Astrocyte (in vitro differentiated cells and primary cell): ENCODE results near the gene LDHD. TPM values are rescaled to one million over a fixed set of nuclear protein-coding genes. Genes with fewer than 3 reads are reported as not detected.
"Not testable (repeated sequence)": the region's sequence is repeated elsewhere in the genome, so short reads cannot be mapped to it uniquely, and the experiment has no call there.

Experiments
- DNase-seq: peaks from one replicate; pipeline ENCODE4 v3.0.0-alpha.2; 2010; ENCODE audit warnings: low read depth
- FAIRE-seq: peaks from 2 replicates; lab custom pipeline; 2011; peaks lifted over from hg19 to GRCh38; lab: Jason Lieb, UNC
- H2AFZ ChIP-seq: 2 replicates; pipeline ENCODE4 v1.6.0; 2012; ENCODE audit warnings: low read depth, low read length, inconsistent platforms
- H3K27ac ChIP-seq: 2 replicates; pipeline ENCODE4 v1.5.1; 2011; ENCODE audit warnings: low read depth, low read length, inconsistent platforms
- H3K27me3 ChIP-seq: 2 replicates; pipeline ENCODE4 v1.6.0; 2011; ENCODE audit warnings: low read length, inconsistent platforms; ENCODE audit not compliant: insufficient read depth
- H3K36me3 ChIP-seq: 2 replicates; pipeline ENCODE4 v1.5.1; 2011; ENCODE audit warnings: low read length, inconsistent platforms; ENCODE audit not compliant: insufficient read depth
- H3K4me1 ChIP-seq: 2 replicates; pipeline ENCODE4 v1.5.1; 2011; ENCODE audit warnings: low read length, inconsistent platforms; ENCODE audit not compliant: insufficient read depth
- H3K4me2 ChIP-seq: 2 replicates; pipeline ENCODE4 v1.6.0; 2012; ENCODE audit warnings: low read length, inconsistent platforms
- H3K4me3 ChIP-seq: 2 replicates; pipeline ENCODE4 v1.5.1; 2011; ENCODE audit warnings: low read depth, mild to moderate bottlenecking, low read length, inconsistent platforms; ENCODE audit not compliant: insufficient read depth
- H3K79me2 ChIP-seq: 2 replicates; pipeline ENCODE4 v1.6.0; 2012; ENCODE audit warnings: mild to moderate bottlenecking, low read length, inconsistent platforms; ENCODE audit not compliant: insufficient read depth
- H3K9ac ChIP-seq: 2 replicates; pipeline ENCODE4 v1.6.0; 2012; ENCODE audit warnings: mild to moderate bottlenecking, low read length, inconsistent platforms
- H3K9me3 ChIP-seq: 2 replicates; pipeline ENCODE4 v1.5.1; 2012; ENCODE audit warnings: low read depth, mild to moderate bottlenecking, low read length, inconsistent platforms; ENCODE audit not compliant: insufficient read depth
- H4K20me1 ChIP-seq: 2 replicates; pipeline ENCODE4 v1.6.0; 2012; ENCODE audit warnings: low read length, inconsistent platforms; ENCODE audit not compliant: insufficient read depth
- H3K27ac Mint-ChIP-seq: one replicate; pipeline ENCODE4 v1.8.0; 2021; ENCODE audit warnings: mild to moderate bottlenecking, mixed read lengths; ENCODE audit not compliant: unreplicated experiment
- H3K27me3 Mint-ChIP-seq: one replicate; pipeline ENCODE4 v1.8.0; 2021; ENCODE audit warnings: low read depth, mixed read lengths; ENCODE audit not compliant: unreplicated experiment
- H3K36me3 Mint-ChIP-seq: one replicate; pipeline ENCODE4 v1.8.0; 2021; ENCODE audit warnings: low read depth, mixed read lengths; ENCODE audit not compliant: unreplicated experiment
- H3K4me1 Mint-ChIP-seq: one replicate; pipeline ENCODE4 v1.8.0; 2021; ENCODE audit warnings: low read depth, mixed read lengths; ENCODE audit not compliant: unreplicated experiment
- H3K4me3 Mint-ChIP-seq: one replicate; pipeline ENCODE4 v1.8.0; 2021; ENCODE audit warnings: mild to moderate bottlenecking, moderate library complexity, mixed read lengths; ENCODE audit not compliant: unreplicated experiment
- H3K9me3 Mint-ChIP-seq: one replicate; pipeline ENCODE4 v1.8.0; 2021; ENCODE audit warnings: mild to moderate bottlenecking, mixed read lengths; ENCODE audit not compliant: unreplicated experiment
- CTCF ChIP-seq: IDR thresholded peaks from 2 replicates; pipeline ENCODE4 v1.5.1; 2011; ENCODE audit warnings: low read depth, mild to moderate bottlenecking, inconsistent platforms, low read length, moderate library complexity; ENCODE audit not compliant: insufficient read depth
- EZH2 ChIP-seq: IDR thresholded peaks from 2 replicates; pipeline ENCODE4 v1.6.1; 2012; ENCODE audit warnings: mild to moderate bottlenecking, low read length, inconsistent platforms; ENCODE audit not compliant: insufficient read depth
- total RNA-seq: library from RNA; stranded (reverse); gene quantifications from 2 replicates; pipeline ENCODE4 v1.2.1, GENCODE V29; 2021

The LDHD gene
- total RNA-seq, 1 donor from 2014 or later, result not detected

- H3K4me3 ChIP-seq, result no peak overlapping the region
- no peak overlapping the region for H3K4me2 ChIP-seq
- H3K9me3 ChIP-seq, result no peaks in the 10 kb centered on the region
- H3K27me3 Mint-ChIP-seq, result no peaks in the 10 kb centered on the region
- H3K79me2 ChIP-seq, result peaks cover 31% of the 10 kb centered on the region
- no peak overlapping the region for H2AFZ ChIP-seq
- FAIRE-seq (no peak), DNase-seq (no peak)
- H3K4me3 Mint-ChIP-seq, result no peak overlapping the region
- H3K9me3 Mint-ChIP-seq, result no peaks in the 10 kb centered on the region
- no peaks in the 10 kb centered on the region for H3K4me1 ChIP-seq
- H3K36me3 ChIP-seq, result peaks cover 2% of the 10 kb centered on the region
- H3K36me3 Mint-ChIP-seq, result peaks cover 6% of the 10 kb centered on the region
- no peaks in the 10 kb centered on the region for H3K27me3 ChIP-seq
- H3K27ac ChIP-seq, result no peak overlapping the region
- no peak for TF ChIP-seq CTCF
- no peak for TF ChIP-seq EZH2
- H3K4me1 Mint-ChIP-seq, result peaks cover 2% of the 10 kb centered on the region
- H3K27ac Mint-ChIP-seq, result no peak overlapping the region
- H3K9ac ChIP-seq, result no peak overlapping the region
- peaks cover 76% of the 10 kb centered on the region for H4K20me1 ChIP-seq
Observed at GRCh38 chr16:75093598-75094540, 22.7 kb downstream of the LDHD start.

DNA sequence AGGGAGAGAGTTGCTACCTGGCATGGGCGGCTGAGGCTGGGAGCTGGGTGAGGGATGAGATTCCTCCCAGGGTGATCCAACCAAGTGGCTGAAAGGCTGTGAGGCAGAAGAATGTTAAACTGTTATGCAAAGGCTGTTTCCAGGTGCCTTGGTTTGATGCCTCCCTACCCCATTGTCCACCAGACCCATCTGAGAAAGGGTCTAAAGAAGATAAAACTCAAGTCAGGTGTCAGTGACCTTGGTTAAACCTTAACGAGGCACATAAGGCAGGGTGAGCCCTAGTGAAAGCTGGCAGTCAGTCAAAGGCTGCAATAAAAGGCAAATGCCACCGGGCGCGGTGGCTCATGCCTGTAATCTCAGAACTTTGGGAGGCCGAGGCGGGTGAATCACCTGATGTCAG, 23.8 kb downstream of the LDHD start:
- Mint-ChIP-seq H3K27me3 (no peaks in the 10 kb centered on the region), H3K9me3 (no peaks in the 10 kb centered on the region), H3K27ac (no peak overlapping the region), H3K4me1 (peaks cover 4% of the 10 kb centered on the region), H3K36me3 (peaks cover 6% of the 10 kb centered on the region), H3K4me3 (no peak overlapping the region)
- H3K4me1 ChIP-seq, result no peaks in the 10 kb centered on the region
- FAIRE-seq (no peak), DNase-seq (no peak)
- H4K20me1 ChIP-seq, result peaks cover 76% of the 10 kb centered on the region
- H3K27me3 ChIP-seq, result no peaks in the 10 kb centered on the region
- H3K4me3 ChIP-seq, result no peak overlapping the region
- no peak overlapping the region for H3K9ac ChIP-seq
- H2AFZ ChIP-seq, result no peak overlapping the region
- H3K79me2 ChIP-seq, result peaks cover 42% of the 10 kb centered on the region
- no peak overlapping the region for H3K4me2 ChIP-seq
- H3K9me3 ChIP-seq, result no peaks in the 10 kb centered on the region
- TF ChIP-seq EZH2, result no peak
- no peak for TF ChIP-seq CTCF
- H3K36me3 ChIP-seq, result peaks cover 2% of the 10 kb centered on the region
- H3K27ac ChIP-seq, result no peak overlapping the region

DNA sequence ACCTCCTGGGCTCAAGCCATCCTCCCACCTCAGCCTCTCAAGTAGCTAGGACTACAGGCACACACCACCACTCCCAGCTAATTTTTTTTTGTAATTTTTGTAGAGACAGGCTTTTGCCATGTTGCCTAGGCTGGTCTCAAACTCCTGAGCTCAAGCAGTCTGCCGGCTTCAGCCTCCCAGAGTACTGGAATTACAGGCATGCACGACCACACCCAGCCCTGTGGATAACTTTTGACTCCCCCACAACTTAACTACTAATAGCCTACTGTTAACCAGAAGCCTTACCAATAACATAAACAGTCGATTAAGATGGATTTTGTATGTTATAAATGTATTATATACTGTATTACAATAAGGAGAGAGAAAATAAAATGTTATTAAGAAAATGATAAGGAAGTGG, 25.0 kb downstream of the LDHD start:
- not testable (repeated sequence) for H2AFZ ChIP-seq, H3K36me3 ChIP-seq, H3K27ac ChIP-seq, H3K27me3 ChIP-seq, H3K9ac ChIP-seq, H3K4me1 ChIP-seq, H3K9me3 Mint-ChIP-seq, H3K36me3 Mint-ChIP-seq, H3K9me3 ChIP-seq, FAIRE-seq, H3K4me3 ChIP-seq, H3K4me3 Mint-ChIP-seq, DNase-seq, H3K4me2 ChIP-seq, H3K27me3 Mint-ChIP-seq, H3K27ac Mint-ChIP-seq
- Histone ChIP-seq H4K20me1 (peaks cover 77% of the 10 kb centered on the region), H3K79me2 (peaks cover 53% of the 10 kb centered on the region)
- H3K4me1 Mint-ChIP-seq, result peaks cover 14% of the 10 kb centered on the region

DNA sequence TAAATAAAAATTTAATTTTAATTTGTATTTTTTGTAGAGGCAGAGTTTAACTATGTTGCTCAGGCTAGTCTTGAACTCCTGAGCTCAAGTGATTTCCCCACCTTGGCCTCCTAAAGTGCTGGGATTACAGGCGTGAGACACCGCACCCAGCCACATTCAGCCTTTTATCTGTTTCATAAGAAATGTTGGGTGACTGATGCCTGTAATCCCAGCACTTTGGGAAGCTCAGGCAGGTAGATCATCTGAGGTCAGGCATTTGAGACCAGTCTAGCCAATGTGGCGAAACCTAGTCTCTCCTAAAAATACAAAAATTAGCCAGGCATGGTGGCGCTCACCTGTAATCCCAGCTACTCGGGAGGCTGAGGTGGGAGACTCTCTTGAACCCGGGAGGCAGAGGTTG, 25.7 kb downstream of the LDHD start:
- H3K27me3 ChIP-seq, H3K9me3 ChIP-seq, H3K4me3 Mint-ChIP-seq, H3K27ac ChIP-seq, H3K9ac ChIP-seq, H3K9me3 Mint-ChIP-seq, H3K4me1 ChIP-seq, H3K4me2 ChIP-seq, FAIRE-seq, H3K27ac Mint-ChIP-seq, H3K36me3 Mint-ChIP-seq, H3K27me3 Mint-ChIP-seq, H2AFZ ChIP-seq, H3K36me3 ChIP-seq, H3K4me3 ChIP-seq, DNase-seq: not testable (repeated sequence)
- H4K20me1 ChIP-seq, result peaks cover 81% of the 10 kb centered on the region
- peaks cover 20% of the 10 kb centered on the region for H3K4me1 Mint-ChIP-seq
- H3K79me2 ChIP-seq, result peaks cover 54% of the 10 kb centered on the region
